Lower leg skin (tissue), 4 donors: ENCODE data around the gene STPG2. TPM values are rescaled to one million over a fixed set of nuclear protein-coding genes. Genes with fewer than 3 reads are reported as not detected.

Experiments
- DNase-seq, 2 donors: peaks; one replicate each; pipeline ENCODE4 v3.0.0-alpha.2; 2019; ENCODE audit warnings: low spot score in 2 of 2
- H3K4me3 ChIP-seq: fragments of 200-600 bp; sonication (generic); 2 replicates; pipeline ENCODE4 v1.5.1; 2017; ENCODE audit warnings: mild to moderate bottlenecking, low read depth; ENCODE audit not compliant: poor library complexity, severe bottlenecking
- CTCF ChIP-seq, 3 donors: fragments of 450-650 bp; IDR thresholded peaks; one replicate each; pipeline ENCODE4 v1.5.1; 2016; ENCODE audit warnings: antibody characterized with exemption in 3 of 3, mild to moderate bottlenecking in 3 of 3, moderate library complexity in 2 of 3
- POLR2A ChIP-seq, 2 donors: fragments of 450-650 bp; IDR thresholded peaks; one replicate each; pipeline ENCODE4 v1.6.1; 2016 to 2017; ENCODE audit warnings: antibody characterized with exemption in 2 of 2, mild to moderate bottlenecking in 1 of 2, moderate library complexity in 1 of 2
- WGBS, 2 donors: methylation state at CpG; one replicate each; pipeline ENCODE4 v1.1.5; 2018; 5-methylcytosine and 5-hydroxymethylcytosine counted together
- intact Hi-C: fragments of 100-400 bp; cut with DNase I; formaldehyde crosslinking; loops from one replicate; pipeline ENCODE4 v1.15.0; 2023; ENCODE audit warnings: low total_unique reads
- total RNA-seq, 4 donors: library from RNA; depleted of rRNA; stranded (reverse); fragments of >200 nt; gene quantifications; one replicate each; pipeline ENCODE4 v1.1.0, GENCODE V29; 2016

STPG2 gene
- total RNA-seq, 4 donors from 2014 or later = 0.21 to 0.84 (median 0.38) TPM

GRCh38 chr4:98150092-98150761, 7.0 kb upstream of the STPG2 start:
- no peak for DNase-seq

GRCh38 chr4:98148856-98149255, 5.6 kb upstream of the STPG2 start:
- DNase-seq = no peak
- H3K4me3 ChIP-seq = no peak overlapping the region
- TF ChIP-seq CTCF (IDR thresholded peaks at IDR 0.05) = no peak
- no peak for TF ChIP-seq POLR2A (IDR thresholded peaks at IDR 0.05)
- intact Hi-C loops = no loop called here

More at GRCh38 chr4:98150092-98150761, 7.0 kb upstream of the STPG2 start:
- H3K4me3 ChIP-seq = no peak overlapping the region
- intact Hi-C loops = no loop called here
- TF ChIP-seq POLR2A (IDR thresholded peaks at IDR 0.05) = no peak
- no peak for TF ChIP-seq CTCF (IDR thresholded peaks at IDR 0.05)

GRCh38 chr4:98126141-98126540, 17.1 kb downstream of the STPG2 start:
- 53 to 96% methylated on average over 2 to 3 of the region's 3 CpGs for WGBS, 2 donors
- intact Hi-C loops = no loop called here

GRCh38 chr4:98125585-98125984, 17.7 kb downstream of the STPG2 start:
- no peak overlapping the region for H3K4me3 ChIP-seq
- intact Hi-C loops = no loop called here
- TF ChIP-seq CTCF (IDR thresholded peaks at IDR 0.05) (no peak), POLR2A (IDR thresholded peaks at IDR 0.05) (no peak)
- WGBS, 2 donors = 57 to 80% methylated on average over 1 to 2 of the region's 2 CpGs
- DNase-seq = no peak

More at GRCh38 chr4:98126141-98126540, 17.1 kb downstream of the STPG2 start:
- DNase-seq = no peak
- TF ChIP-seq POLR2A (IDR thresholded peaks at IDR 0.05) (no peak), CTCF (IDR thresholded peaks at IDR 0.05) (no peak)
- no peak overlapping the region for H3K4me3 ChIP-seq

- 91 to 92% methylated on average over 2 of the region's 2 CpGs for WGBS, 2 donors
- H3K4me3 ChIP-seq = no peak overlapping the region
- no peak for DNase-seq
- TF ChIP-seq CTCF (IDR thresholded peaks at IDR 0.05) (no peak), POLR2A (IDR thresholded peaks at IDR 0.05) (no peak)
- intact Hi-C loops = no loop called here
Observed at GRCh38 chr4:98117363-98117762, 25.9 kb downstream of the STPG2 start.

- WGBS, 2 donors = 14 to 26% methylated on average over 3 of the region's 3 CpGs
Observed at GRCh38 chr4:98113012-98113411, 30.3 kb downstream of the STPG2 start.

More at GRCh38 chr4:98113012-98113411, 30.3 kb downstream of the STPG2 start:
- no peak overlapping the region for H3K4me3 ChIP-seq
- DNase-seq = no peak
- intact Hi-C loops = no loop called here
- TF ChIP-seq POLR2A (IDR thresholded peaks at IDR 0.05) = no peak
- no peak for TF ChIP-seq CTCF (IDR thresholded peaks at IDR 0.05)
